HG02840 (cell line): Measurements from ENCODE around the gene TSPAN10.
"Not testable (repeated sequence)": the region's sequence is repeated elsewhere in the genome, so short reads cannot be mapped to it uniquely, and the experiment has no call there.

ENCODE experiments used
- ATAC-seq: cut with Tn5 transposase; IDR thresholded peaks from one replicate; pipeline ENCODE4 v1.9.1; 2021; ENCODE audit warnings: mild to moderate bottlenecking, moderate library complexity, moderate number of reproducible peaks; ENCODE audit not compliant: unreplicated experiment, low FRiP score

The TSPAN10 gene

GRCh38 chr17:81636505-81637288 is at the start of gene TSPAN10, which contains the start of gene NPLOC4:
TSPAN10 (plus strand) TSS chr17:81637196; CDS start chr17:81642413, 5,217 bp downstream.
NPLOC4 (minus strand) TSS chr17:81637112; CDS start chr17:81636930, 182 bp downstream.
- peak; percentile 83 for ATAC-seq

- no peak for ATAC-seq
These were observed 47.4 kb upstream of the TSPAN10 start for GRCh38 chr17:81589612-81590011.

- no peak for ATAC-seq
These were observed 46.9 kb upstream of the TSPAN10 start for GRCh38 chr17:81590121-81590520.

- ATAC-seq, result no peak
These were observed 45.0 kb upstream of the TSPAN10 start for GRCh38 chr17:81591971-81592370.

GRCh38 chr17:81593105-81593871 is 43.7 kb upstream of the TSPAN10 start:
- no peak for ATAC-seq

- ATAC-seq, result no peak
These were observed 37.1 kb upstream of the TSPAN10 start for GRCh38 chr17:81599719-81600486.

- no peak for ATAC-seq
These were observed 35.4 kb upstream of the TSPAN10 start for GRCh38 chr17:81601525-81602120.

- no peak for ATAC-seq
These were observed 33.0 kb upstream of the TSPAN10 start for GRCh38 chr17:81603846-81604610.

GRCh38 chr17:81607431-81607830 is 29.6 kb upstream of the TSPAN10 start:
- no peak for ATAC-seq

GRCh38 chr17:81608082-81608481 is 28.9 kb upstream of the TSPAN10 start:
- no peak for ATAC-seq

GRCh38 chr17:81608605-81609004 is 28.4 kb upstream of the TSPAN10 start:
- no peak for ATAC-seq

- no peak for ATAC-seq
These were observed 27.3 kb upstream of the TSPAN10 start for GRCh38 chr17:81609541-81610311.

GRCh38 chr17:81612172-81612970 is 24.6 kb upstream of the TSPAN10 start:
- ATAC-seq, result no peak

- no peak for ATAC-seq
These were observed 21.5 kb upstream of the TSPAN10 start for GRCh38 chr17:81615401-81615930.

- no peak for ATAC-seq
These were observed 20.1 kb upstream of the TSPAN10 start for GRCh38 chr17:81616877-81617276.

- not testable (repeated sequence) for ATAC-seq
These were observed 18.7 kb upstream of the TSPAN10 start for GRCh38 chr17:81618307-81618706.

GRCh38 chr17:81621494-81622130 is 15.4 kb upstream of the TSPAN10 start:
- no peak for ATAC-seq
